Measurements from ENCODE around the gene PTPRJ.

DNA sequence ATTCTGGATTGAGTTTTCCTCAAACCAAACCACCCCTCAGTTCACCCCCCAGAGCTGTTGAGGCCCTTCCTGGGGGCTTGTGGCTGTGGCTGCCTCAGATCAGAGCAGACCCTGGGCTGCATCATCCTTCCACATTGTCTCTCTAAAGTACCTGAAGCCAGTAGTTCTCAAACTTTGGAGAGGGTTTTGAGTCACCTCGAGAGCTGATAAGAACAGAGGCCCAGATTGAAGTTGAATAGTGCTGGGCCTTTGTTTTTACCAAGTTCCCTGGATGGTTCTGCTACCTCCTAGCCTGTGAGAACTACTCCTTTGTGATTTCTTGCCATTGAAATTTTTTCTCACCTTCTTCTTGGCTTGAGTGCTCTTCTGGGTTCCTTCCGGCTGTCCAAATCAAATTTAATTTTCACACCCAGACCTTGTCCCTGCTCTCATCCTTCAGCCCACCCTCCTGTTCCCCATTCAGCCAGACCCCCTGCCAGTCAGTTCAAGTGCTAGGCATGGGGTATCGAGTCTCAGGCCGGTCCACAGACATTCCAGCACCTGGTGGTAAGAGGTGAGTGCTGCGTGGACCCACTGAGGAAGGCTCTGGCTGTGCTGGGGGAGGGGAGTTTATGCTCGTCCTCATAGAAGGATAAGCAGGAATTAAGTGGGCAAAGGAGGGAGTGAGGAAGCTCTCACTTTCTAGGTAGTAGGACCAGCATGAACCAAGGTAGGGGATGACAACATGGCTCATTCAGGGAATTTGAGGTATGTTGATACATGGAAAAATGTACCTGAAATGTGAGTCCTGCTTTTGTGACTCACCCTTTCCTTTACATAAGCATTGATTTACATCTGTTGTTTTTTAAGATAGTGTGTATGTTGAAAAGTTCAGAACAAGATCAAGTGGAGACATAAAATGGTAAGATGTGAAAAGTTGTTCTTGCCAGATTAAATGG lies 116.5 kb downstream of the PTPRJ start:
- no peak for TF ChIP-seq MAZ (IDR thresholded peaks at IDR 0.05; ENCODE audit: borderline replicate concordance, low read depth, low read length)
- no peak for TF ChIP-seq SMC3 (IDR thresholded peaks at IDR 0.05; ENCODE audit: low read depth, low read length)
- no peak for TF ChIP-seq BHLHE40 (IDR thresholded peaks at IDR 0.05; ENCODE audit: low read depth, low read length)
- no peak for TF ChIP-seq POLR2A (IDR thresholded peaks at IDR 0.05; ENCODE audit: low read depth, low read length)
